ENCODE results near the gene ISG15. TPM values are rescaled to one million over a fixed set of nuclear protein-coding genes. Genes with fewer than 3 reads are reported as not detected.
A peak's percentile ranks its signal among the peaks of the same experiment; 100 is the strongest.
"Not testable (repeated sequence)": the region's sequence is repeated elsewhere in the genome, so short reads cannot be mapped to it uniquely, and the experiment has no call there.

The ISG15 gene
- total RNA-seq, 1 donor from 2014 or later = 109 TPM

DNA sequence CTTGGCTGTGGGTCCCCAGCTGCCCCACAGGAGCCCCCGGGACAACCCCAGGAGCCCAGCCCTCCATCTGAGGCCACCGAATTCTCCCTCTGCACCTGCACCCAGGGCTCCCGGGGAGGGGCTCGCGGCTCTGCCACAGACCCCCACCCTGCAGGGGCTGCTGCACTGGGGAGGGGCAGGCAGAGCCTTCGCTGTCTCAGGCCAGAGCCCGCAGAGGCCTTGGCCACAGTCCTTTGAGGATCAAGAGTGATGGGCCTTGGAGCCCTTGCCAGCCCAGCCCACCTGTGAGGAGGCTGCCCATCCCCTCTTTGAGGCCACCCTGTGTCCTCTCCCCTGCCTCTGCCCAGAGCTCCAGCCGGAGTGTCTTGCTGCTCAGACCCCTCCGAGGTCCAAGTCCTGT is 37.9 kb upstream of the ISG15 start:
- DNase-seq (ENCODE audit: low read depth in 2 of 2) = no peak

GRCh38 chr1:975896-976683 is 37.2 kb upstream of the ISG15 start:
- DNase-seq (ENCODE audit: low read depth in 2 of 2) = peak in 1 of 2 donors; percentile 57

DNA sequence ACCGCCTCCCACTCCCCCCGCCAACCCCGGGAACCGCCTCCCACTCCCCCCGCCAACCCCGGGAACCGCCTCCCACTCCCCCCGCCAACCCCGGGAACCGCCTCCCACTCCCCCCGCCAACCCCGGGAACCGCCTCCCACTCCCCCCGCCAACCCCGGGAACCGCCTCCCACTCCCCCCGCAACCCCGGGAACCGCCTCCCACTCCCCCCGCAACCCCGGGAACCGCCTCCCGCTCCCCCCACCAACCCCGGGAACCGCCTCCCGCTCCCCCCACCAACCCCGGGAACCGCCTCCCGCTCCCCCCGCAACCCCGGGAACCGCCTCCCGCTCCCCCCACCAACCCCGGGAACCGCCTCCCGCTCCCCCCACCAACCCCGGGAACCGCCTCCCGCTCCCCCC is 36.5 kb upstream of the ISG15 start:
- DNase-seq (ENCODE audit: low read depth in 2 of 2) = not testable (repeated sequence)

DNA sequence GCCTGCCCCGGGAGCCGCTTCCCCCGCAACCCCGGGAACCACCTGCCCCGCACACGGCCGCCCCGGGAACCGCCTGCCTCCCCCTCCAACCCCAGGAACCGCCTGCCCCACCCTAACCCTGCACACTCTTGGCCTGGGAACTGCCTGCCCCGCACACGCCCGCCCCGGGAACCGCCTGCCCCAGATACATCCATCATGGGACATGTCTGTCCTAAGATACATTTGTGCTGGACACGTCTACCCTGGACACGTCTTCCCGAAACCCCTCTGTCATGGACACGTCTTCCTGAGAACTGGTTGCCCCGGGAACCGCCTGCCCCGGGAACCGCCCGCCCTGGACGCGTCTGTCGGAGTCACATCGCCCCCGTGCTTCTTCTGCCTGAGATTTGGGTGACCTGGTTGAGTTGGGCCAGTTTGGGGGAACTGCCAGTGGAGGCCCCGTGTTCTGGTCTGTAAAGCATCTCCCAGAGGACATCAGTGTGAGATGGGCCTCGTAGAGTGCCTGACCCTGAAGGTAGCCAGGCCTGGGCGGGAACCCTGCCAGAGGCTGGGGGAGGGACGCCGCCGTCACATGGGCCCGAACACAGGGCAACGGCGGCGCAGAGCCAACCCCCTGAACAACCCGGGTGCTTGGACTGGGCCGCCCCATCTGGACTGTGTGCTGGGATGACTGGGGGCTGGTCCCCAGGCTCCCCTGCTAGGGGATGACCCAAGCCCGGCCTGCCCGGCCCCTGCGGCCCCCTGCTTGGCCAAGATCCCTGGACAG is 35.0 kb upstream of the ISG15 start:
- no peak for DNase-seq (ENCODE audit: low read depth in 2 of 2)

DNA sequence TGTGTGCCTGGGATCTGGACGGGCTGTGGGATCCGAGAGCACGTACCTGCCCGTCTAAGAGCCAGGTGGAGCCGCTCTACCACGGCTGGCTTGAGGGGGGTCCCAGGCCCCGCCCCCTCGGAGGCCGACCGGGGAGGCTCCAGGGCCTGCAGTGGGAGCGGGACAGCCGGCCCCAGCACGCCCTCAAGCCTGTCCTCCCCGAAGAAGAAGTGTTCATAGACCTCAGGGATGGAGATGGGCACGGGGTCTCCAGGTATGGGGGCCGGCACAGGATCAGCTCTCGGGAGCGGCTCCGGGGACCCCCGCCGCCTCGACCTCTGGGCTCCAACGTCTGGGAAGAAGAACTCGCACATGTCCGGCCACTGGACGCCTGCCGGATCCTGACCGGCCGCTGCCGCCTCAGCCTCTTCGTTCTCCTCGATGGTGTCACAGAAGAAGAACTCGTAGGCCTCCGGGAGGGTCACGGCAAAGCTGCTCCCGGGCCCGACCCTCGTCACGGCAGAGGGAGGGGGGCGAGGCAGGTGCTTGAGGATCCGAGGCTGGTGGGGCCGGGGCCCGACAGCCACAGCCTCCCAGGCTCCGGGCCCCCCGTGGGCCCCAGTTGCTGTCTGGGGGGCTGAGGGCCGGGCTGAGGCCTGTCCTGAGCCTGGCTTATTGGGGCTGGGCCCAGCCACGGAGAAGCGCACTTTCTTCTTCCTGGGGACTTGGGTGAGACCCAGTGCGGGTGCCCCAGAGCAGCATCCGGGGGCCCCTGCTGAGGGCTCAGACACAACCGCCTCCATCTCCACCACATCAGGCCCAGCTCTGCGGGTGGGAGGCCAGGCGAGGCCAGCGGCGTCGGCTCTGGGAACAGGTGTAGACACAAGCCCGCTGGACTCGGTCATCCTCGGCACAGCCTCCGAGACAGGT is 34.2 kb upstream of the ISG15 start:
- no peak for DNase-seq (ENCODE audit: low read depth in 2 of 2)

DNA sequence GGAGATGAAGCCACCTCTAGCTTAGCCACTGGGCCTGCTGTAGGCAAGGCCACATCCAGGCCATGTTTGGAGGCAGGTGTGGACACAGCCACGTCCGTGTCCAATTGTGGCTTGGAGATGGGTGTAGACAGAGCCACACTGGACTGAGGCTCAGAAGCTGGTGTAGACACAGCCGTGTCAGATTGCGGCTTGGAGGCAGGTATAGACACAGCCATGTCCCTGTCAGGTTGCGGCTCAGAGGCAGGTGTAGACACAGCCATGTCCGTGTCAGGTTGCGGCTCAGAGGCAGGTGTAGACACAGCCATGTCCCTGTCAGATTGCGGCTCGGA is 33.6 kb upstream of the ISG15 start:
- DNase-seq (ENCODE audit: low read depth in 2 of 2) = no peak

GRCh38 chr1:980137-980571 is 33.1 kb upstream of the ISG15 start:
- DNase-seq (ENCODE audit: low read depth in 2 of 2) = no peak

DNA sequence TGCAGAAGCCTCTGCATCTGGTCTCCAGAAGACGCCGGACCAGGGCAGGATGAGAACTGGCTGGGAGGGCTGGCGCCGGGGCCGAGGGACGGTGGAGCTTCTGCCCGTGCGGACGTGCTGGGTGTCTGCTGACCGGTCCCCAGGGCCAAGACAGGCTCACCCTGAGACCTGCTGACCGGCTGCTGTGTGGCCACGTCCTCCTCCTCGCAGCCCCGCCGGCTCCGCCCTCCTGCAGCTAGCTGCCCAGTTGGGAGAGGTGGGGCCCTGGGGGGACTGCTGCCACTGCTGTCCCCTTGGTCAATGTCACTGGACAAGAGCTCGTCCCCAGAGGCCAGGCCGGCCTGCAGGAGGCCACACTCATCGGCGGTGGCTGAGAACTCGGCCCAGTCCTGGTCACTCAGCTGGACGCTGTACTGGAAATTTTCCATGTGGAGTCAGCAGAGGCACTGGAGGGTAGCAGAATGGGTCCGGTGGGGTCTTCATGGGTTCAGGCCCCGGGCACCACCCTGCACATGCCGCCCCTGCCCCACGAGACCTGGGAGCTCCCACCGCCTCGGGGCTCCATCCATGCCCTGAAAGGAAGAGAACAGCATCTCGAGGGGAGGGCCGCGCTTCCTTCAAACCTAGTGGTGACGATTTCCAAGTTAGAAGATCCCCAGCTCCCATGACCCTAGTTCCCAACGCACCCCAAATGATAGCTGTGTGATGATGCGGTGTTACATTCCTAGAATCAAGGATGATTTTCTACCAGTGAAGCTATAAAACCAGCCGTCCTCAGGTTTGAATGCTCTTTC is 32.5 kb upstream of the ISG15 start:
- no peak for DNase-seq (ENCODE audit: low read depth in 2 of 2)

DNA sequence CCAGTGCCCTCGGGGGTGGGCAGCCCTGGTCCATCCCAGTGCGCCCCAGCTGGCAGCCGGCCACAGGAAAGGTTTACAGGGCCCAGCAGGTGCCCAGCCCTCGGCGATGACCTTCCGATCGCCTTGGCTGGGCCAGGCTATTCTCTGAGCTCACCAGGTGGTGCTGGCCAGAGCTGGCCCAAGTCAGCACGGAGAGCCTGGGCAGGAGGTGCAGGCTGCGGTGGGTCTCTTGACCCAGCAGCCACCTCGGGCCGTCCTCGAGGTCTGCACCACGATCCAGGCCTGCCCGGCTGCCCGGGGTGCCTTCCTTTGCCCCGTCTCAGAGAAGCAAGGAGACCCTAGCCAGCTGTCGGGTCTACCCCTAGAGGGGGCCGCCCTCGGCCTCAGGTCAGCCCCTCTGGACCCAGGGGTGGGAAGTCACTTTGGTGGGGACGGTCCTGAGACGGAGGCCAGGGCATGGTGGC is 31.8 kb upstream of the ISG15 start:
- DNase-seq (ENCODE audit: low read depth in 2 of 2) = no peak

DNA sequence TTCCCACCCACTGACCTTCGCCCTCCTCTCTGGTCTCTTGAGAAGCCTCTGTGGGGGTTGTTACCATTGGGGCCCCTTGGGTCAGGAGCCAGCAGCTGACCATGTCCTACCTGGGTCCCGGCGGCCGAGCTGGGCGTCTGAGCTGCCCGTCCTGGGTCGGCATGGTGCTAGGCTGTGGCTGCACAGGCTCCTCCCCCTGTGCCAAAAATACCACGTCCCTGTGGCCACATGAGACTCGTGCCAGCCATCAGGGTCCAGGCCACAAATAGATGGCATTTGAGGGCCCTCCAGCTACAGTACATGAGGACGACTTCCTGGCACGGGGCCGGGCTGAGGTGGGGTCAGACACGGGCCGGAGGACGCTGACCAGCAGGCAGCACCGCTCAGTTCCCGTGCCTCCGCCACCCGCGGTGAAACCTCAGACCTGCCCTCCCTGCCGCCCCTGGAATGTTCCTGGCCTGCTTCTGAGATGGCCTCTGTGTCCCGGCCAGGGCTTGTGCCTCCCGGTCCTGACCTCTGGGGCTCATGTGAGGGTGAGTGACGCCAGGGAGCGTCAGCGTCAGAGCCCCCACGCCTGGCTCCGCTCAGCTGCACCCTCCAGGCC is 31.2 kb upstream of the ISG15 start, which contains the start of gene PERM1:
TSS of gene PERM1 (minus strand) at position 139 of the 604 bp plus-strand sequence. CDS start 1,064 bp downstream, outside the sequence.
- no peak for DNase-seq (ENCODE audit: low read depth in 2 of 2)

DNA sequence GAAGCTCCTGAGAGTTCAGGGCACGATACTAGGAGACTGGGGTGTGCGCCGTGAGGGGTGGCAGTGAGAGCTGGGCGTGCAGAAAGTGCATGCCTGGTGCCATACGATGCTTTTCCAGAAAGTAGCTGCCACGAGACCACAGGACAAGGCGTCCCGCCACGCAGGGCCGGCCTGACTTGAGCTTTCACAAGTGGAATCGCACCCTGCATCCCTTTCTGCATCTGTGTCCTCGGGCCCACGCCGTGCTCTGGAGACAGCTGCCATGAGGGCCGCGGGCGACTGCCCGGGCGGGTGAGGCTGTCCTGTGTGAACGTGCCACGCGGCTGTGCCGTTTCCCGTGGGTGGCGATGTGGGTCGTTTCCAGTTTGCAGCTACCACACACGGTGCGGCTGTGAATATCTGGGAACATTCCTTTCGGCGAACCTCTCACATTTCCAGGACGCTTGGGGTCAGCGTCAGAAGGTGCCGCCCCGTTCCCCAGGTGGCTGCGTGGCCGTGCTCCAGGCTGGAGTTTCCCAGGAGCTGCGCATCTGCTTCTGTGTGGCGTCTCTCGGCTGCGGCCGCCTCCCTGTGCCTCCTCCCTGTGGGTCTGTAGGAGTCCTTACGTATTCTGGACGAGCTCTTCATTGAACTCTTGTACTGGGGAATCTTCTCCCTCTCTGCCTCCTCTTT is 30.4 kb upstream of the ISG15 start:
- DNase-seq (ENCODE audit: low read depth in 2 of 2) = no peak

GRCh38 chr1:983798-984475 is 29.4 kb upstream of the ISG15 start:
- DNase-seq (ENCODE audit: low read depth in 2 of 2) = peak in 1 of 2 donors; percentile 47

DNA sequence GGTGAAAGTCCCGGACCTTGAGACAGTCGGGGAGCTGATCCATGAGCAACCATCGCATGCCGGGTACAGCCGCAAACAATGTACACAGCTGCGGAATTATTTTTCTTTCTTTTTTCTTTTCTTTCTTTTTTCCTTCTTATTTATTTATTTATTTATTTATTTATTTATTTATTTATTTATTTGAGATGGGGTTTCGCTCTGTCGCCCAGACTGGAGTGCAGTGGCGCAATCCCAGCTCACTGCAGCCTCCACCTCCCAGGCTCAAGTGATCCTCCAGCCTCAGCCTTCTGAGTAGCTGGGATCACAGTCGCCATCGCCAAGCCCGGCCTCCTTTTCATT is 28.9 kb upstream of the ISG15 start:
- no peak for DNase-seq (ENCODE audit: low read depth in 2 of 2)

GRCh38 chr1:985126-985525 is 28.2 kb upstream of the ISG15 start:
- DNase-seq (ENCODE audit: low read depth in 2 of 2) = no peak

GRCh38 chr1:988061-988460 is 25.2 kb upstream of the ISG15 start:
- DNase-seq (ENCODE audit: low read depth in 2 of 2) = not testable (repeated sequence)

- DNase-seq (ENCODE audit: low read depth in 2 of 2) = not testable (repeated sequence)
Measured at GRCh38 chr1:991275-991674, 22.0 kb upstream of the ISG15 start.

GRCh38 chr1:991895-992294 is 21.4 kb upstream of the ISG15 start:
- DNase-seq (ENCODE audit: low read depth in 2 of 2) = peak in 1 of 2 donors; percentile 20

- DNase-seq (ENCODE audit: low read depth in 2 of 2) = no peak
Measured at GRCh38 chr1:992362-992761, 20.9 kb upstream of the ISG15 start.

- peak in 1 of 2 donors; percentile 51 for DNase-seq (ENCODE audit: low read depth in 2 of 2)
Measured at GRCh38 chr1:993379-993995, 19.8 kb upstream of the ISG15 start.

Measured in lung microvascular endothelial cell (primary cell).